ELF-1 (cell line): ENCODE measurements around the gene MAP7D1.
"Not testable (repeated sequence)": the region's sequence is repeated elsewhere in the genome, so short reads cannot be mapped to it uniquely, and the experiment has no call there.

Experiments
- DNase-seq: peaks from one replicate; pipeline ENCODE4 v3.0.0-alpha.2; 2016; ENCODE audit warnings: low read depth, low spot score

Gene MAP7D1

DNA sequence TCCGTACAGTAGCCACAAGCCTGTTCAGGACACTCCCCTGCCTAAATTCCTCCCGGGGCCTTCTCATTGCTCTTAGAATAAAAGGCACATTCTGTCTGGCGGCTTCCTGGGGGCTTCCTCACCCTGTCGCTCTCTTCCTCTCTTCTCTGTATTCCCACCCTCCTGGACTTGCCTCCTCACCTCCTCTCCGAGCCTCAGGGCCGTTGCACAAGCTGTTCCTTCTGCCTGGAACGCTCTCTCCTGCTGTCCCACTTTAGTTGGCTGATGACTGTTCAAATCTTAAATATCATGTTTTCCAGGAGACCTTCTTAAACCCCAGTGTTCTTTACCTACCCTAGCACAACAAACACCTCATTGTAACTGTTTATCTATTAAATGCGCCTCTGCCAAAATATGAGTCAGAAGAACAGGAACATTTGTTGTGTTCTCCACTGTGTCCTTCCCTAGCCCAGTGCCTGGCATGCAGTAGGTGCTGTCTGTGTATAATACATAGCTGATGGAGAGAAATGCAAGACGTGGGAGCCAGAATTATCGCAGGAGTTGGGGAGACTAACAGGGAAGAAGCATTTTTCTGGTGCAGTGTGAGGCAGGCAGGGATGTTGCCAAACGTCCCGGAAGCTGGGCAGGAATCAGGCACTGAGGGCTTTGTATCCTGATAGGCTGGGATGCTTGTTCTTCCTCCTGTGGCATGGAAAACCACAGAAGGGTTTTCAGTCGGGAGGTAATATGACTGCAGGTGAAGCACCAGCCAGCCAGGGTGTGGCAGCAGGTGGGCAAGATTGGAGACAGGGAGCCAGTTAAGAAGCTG, 44.2 kb downstream of the MAP7D1 start:
- DNase-seq: no peak

- DNase-seq: no peak
Measured at GRCh38 chr1:36203027-36203553, 47.1 kb downstream of the MAP7D1 start.

GRCh38 chr1:36203554-36204346, 47.8 kb downstream of the MAP7D1 start:
- no peak for DNase-seq

DNA sequence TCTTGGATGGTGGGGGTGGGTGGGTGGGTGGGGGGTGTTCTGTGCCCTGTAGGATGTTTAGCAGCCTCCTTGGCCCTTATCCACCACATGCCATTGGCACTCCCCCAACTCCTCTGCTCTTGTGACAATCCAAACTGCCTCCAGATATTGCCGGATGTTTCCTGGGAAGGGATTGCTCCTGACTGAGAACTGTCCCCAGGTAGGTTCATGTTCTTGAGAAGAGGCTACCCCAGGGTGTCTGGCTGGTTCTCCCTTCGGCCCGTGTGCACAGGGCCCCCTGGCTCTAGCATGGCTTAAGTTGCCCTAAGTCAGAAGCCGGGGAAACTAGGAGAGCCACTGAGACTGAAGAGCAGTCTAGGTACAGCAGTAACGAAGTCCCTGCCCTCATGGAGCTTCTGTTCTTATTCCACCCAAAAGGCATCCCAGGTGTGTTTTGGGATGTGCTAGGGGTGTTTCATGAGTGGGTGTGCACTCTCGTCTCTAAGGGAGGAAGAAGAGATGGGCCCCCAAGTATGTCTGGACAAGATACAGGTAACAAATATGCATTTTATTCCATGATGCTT, 48.5 kb downstream of the MAP7D1 start:
- no peak for DNase-seq

DNA sequence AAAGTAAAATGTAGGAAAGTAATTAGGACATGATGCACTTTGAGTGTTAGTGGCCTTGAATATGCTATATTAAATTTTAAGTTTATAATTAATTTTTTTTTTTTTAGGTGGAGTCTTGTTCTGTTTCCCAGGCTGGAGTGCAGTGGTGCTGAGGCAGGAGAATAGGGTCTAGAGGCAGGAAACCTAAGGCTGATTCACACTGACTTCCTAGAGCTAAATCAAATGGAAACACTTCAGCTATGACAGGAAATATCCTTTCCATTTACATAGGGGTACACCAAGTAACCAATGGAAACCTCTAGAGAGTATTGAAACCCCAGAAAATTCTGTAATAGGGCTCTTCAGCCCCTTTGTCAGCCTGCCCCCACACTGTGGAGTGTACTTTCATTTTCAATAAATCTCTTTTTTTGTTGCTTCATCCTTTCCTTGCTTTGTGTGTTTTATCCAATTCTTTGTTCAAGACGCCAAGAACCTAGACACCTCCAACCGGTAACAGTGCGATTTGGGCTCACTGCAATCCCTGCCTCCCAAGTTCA, 50.4 kb downstream of the MAP7D1 start:
- DNase-seq: no peak

GRCh38 chr1:36207339-36207738, 51.4 kb downstream of the MAP7D1 start:
- DNase-seq: peak; percentile 85

DNA sequence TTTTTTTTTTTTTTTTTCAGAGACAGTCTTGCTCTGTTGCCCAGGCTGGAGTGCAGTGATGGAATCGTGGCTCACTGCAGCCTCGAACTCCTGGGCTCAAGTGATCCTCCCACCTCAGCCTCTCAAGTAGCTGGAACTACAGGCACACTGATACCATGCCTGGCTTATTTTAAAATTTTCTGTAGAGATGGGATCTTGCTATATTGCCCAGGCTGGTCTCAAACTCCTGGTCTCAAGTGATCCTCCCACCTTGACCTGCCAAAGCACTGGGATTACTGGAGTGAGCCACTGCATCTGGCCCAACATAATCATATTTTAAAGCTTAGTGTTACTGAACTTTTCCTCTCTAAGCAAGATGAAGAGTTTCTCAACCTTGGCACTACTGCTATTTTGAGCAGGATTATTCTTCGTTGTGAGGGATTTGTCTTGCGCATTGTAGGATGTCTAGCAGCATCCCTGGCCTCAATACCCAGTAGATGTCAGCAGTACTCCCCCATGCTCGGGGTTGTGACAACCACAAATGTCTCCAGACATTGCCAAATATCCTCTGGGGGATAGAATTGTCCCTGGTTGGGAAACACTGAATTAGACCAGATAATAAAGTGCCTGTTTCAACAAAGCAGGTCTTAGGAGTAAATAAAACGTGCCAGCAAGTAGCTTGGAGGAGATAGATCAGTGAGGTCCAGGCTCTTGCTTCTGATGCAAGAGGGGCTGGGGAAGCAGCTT, 53.2 kb downstream of the MAP7D1 start:
- no peak for DNase-seq

DNA sequence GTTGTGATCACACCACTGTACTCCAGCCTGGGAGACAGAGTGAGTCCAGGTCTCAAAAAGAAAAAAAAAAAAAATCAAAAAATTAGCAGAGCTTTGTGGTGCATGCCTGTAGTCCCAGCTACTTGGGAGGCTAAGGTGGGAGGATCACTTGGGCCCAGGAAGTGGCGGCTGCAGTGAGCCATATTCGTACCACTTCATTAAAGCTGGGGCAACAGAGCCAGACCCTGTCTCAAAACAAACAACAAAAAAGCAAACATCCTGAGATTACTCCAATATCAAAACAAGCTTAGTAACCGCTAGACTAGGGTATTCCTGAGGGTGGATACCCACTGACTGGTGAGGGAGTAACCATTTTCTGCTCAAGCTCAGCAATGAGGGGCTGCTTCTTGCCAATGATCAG, 55.3 kb downstream of the MAP7D1 start:
- DNase-seq: no peak

DNA sequence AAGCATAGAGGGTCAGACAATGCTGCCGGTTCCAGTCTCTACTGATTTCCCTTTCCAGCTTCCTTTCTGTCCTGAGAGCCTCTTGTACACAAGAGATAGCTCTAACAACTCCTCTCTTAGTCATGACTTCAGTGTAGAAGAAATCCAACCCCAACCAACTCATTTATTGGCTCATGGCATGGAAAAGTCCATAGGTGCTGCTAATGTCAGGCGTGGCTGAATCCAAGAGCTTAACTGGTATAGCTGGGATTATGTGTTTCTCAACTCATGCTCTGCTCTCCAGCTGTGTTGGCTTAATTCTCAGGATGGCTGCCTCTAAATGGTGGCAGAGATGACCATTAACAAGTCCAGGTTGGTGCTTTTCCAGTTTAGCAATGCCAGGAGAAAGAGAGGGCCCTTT, 55.9 kb downstream of the MAP7D1 start:
- DNase-seq: no peak

DNA sequence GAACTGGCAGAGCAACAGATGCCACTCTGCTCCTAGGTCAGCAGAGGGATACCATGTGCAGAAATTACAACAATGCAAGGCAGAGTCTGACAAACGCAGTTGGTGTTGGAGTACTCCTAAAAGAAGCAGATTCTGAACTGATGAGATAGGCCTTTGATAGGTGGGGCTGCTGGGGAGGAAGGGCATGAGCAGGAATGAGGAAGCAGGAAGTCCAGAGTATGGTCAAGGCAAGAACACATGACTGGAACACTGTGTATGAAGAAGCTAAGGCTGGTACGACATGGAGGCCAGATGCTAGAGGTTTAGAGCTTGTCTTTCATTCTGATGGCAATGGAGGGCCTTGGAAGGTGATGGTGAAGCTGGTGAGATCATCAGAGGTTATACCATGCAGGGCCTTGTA, 56.8 kb downstream of the MAP7D1 start:
- DNase-seq: no peak

DNA sequence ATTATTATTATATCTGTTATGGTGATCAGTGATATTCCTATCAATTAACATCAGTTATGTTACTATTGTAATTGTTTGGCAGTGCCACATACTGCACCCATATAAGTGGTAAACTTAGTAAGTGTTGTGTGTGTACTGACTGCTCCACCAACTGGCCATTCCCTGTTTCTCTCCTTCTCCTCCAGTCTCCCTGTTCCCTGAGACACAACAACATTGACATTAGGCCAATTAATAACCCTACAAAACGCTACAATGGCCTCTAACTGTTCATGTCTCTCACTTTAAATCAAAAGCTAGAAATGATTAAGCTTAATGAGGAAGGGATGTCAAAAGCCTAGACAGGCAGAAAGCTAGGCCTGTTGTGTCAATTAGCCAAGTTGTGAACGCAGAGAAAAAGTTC, 61.7 kb downstream of the MAP7D1 start:
- no peak for DNase-seq

DNA sequence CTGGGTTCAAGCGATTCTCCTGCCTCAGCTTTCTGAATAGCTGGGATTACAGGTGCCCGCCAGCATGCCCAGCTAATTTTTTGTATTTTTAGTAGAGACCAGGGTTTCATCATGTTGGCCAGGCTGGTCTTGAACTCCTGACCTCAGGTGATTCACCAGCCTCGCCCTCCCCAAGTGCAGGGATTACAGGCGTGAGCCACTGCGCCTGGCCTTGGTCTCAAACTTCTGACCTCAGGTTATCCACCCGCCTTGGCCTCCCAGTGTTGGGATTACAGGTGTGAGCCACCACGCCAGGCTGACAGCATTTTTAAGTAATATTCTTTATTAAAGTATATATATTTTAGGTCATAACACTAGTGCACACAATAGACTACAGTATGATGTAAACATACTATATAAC, 65.9 kb downstream of the MAP7D1 start:
- not testable (repeated sequence) for DNase-seq

DNA sequence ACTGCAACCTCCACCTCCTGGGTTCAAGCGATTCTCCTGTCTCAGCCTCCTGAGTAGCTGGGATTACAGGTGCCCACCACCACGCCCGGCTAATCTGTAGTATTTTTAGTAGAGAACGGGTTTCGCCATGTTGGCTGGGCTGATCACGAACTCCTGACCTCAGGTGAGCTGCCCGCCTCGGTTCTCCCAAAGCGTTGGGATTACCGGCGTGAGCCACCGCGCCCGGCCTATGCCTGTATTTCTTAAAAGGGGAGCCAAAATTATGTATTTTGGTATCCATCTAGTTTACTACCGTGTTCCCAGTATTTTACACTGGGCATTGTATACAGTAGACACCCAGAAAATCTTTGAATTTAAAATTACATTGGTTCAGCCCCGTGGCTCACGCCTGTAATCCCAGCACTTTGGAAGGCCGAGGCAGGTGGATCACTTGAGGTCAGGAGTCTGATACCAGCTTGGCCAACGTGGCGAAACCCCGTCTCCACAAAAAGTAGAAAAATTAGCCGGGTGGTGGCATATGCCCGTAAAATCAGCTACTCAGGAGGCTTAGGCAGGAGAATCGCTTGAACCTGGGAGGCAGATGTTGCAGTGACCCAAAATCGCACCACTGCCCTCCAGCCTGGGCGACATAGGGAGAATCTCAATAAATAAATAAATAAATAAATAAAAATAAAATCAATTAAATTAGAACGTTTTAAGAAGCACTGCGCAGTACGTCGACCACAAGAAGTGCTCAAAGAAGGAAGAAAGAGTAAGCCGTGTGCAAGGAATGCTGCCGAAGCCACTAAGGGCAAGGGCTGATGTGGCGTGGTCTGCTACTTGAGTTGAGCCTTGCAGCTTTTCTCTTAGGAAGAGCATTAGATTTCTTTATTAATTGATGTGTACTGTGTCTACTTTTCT, 66.8 kb downstream of the MAP7D1 start:
- DNase-seq: peak; percentile 31

DNA sequence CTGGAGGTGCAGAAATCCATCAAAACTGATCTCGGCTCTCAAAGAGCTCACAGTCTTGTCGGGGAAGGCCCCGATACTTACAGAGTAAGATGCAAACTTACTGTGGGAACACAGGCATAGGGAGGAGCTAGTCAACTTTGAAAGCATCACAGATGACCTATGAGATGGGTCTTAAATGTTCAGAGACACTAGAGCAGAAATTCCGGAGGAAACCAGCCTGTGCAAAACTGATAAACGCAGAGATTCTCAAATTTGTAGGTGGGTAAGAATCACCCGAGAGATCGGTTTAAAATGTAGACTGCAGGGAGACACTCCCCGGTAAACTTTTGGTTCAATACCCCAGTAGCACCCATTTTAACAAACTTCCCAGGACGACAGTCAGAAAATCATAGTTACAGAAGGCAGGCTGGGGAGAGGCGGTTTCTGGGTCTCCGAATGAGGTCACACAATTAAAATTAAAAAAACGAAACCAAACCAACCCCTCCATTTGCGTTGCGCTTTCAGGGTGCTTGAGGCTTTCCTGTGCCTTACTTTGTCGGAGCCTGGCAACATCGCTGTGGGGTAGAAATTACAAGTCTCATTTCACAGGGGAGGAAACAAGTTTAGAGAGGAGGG, 67.5 kb downstream of the MAP7D1 start:
- peak; percentile 41 for DNase-seq

DNA sequence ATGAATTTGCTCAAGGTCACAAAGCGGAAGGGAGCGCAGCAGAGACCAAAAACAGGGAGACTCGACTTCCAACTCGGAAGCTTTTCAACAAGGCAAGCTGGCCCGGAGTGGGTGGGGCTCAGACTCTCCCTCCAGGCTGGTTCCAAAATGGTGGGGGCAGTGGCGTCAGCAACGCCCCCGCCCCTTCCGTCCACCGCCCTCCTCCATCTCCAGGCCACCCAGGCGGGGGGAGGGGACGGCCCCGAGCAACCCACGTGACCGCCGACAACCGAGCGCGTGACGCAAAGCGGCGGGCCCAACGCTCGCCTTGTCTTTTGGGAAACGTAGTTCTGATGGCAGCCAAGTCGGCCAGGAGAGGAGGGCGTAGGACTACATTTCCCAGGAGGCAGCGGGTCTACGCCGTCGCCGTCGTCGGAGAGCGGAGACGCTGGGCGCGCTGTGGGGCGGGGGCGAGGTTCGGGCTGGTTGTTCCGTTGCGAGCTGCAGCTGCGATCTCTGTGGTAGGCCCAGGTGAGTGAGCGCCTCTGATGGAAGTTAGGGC, 68.1 kb downstream of the MAP7D1 start, which contains the start of gene THRAP3:
TSS of gene THRAP3 (plus strand) at position 448 of the 541 bp plus-strand sequence. CDS start 58,121 bp downstream, outside the sequence.
- DNase-seq: peak; percentile 100

DNA sequence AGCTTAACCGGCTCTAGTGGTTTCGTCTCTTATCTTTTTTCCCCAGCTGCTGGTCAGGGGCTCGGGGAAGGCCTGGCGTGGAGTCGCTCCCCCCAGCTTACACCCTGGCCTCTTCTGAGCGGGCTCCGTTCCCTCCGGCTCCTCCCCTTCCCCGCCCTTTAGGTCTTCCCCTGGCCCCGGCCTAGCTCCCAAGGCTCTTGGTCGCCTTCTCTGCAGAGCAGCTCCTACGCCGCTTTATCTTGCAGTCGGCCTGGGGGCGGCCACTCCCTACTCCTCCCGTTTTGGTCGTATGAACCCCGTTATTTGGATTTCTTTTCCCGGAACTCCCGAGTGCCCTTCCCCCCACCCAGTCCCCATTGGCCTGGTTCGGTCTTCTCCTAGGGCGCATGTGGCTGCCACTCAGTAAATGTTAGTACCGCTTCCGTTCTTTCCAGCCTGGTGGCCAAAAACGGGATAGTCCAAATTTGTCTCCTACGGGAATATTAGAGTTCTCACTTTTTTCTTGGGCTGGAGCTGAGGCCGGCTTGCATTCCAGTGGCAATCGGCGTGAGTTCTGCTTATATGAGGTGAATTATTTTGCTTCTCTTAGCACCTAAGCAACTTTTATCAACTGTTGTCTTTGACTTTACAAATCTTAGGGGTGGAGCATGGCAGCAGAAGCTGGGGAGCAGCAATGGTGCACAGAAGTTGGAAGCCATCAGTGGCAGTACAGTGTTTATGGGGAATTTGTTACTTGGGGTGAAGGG, 68.8 kb downstream of the MAP7D1 start:
- DNase-seq: peak; percentile 88

- DNase-seq: no peak
Measured at GRCh38 chr1:36225283-36225899, 69.4 kb downstream of the MAP7D1 start.

GRCh38 chr1:36230279-36230678, 74.3 kb downstream of the MAP7D1 start:
- DNase-seq: not testable (repeated sequence)
